Stimulated activated CD4-positive, alpha-beta T cell treated with anti-CD3 and anti-CD28 coated beads, Interleukin-4, amount 100 ng/mL, for 1 hour (primary cell): Measurements from ENCODE around the gene RER1.

Experiments
- DNase-seq: peaks from one replicate; pipeline ENCODE4 v3.0.0-alpha.2; 2020

The RER1 gene

DNA sequence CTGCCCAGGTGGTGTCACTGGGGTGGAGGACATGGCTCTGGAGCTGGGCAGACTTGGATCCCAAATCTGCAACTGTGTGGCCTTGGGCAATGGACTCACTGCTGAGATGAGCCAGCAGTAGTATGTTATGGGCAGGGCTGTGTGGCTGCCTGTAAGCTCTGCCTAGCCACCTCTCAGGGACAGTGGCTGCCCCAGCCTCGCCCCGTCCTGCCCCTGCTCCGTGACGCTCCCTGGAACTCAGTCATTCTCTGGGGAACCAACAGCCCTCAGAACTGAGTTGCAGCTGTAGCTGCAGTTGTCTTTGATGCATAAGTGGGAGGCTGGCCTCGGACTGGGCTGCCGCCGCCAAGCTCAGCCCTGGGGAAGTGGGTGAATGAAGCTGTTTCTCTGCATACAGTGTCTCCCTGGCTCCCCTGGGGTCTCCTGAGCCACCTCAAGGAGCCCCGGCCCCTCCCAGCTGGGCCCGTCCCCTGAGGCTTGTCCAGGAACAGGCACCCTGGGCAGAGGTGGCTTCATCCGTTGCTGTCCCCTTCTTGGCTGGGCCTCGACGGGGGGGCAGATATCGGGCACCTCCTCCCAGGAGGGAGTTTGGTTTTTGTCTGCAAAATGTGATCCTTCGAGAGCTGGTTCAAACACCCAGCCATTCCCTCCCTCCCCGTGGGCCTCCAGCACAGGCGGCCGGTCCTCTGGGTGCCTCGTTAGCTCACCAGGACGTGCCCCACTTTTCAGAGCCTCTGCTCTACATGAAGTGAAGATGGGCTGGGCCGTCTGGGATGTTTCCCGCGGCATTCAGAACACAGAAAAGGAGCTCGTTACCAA is 58.2 kb downstream of the RER1 start:
- no peak for DNase-seq

- DNase-seq: no peak
These were observed 60.1 kb downstream of the RER1 start for GRCh38 chr1:2451741-2452140.

GRCh38 chr1:2452201-2452931 is 60.7 kb downstream of the RER1 start:
- DNase-seq: no peak

- DNase-seq: no peak
These were observed 61.3 kb downstream of the RER1 start for GRCh38 chr1:2452932-2453315.

DNA sequence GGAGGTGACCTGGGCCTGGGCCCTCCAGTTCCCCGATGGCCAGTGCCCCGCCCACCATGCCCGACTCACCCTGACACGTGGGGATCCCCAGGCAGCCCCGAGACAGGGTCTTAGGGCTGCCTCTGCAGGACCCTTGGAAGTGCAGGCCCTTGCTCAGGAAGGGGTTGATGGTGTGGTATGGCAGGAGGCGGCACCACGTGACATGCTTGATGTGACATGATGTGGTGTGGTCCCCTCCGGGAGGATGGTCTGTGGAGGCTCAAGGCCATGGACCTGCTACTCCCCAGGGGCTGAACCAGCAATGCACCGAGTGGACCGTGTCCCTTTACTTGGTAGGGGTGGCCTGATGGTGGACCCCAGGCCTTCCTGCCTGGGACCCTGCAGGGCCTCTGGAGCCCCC is 62.6 kb downstream of the RER1 start:
- no peak for DNase-seq
